HepG2 (cell line): Measurements from ENCODE around the gene L3MBTL3. TPM values are rescaled to one million over a fixed set of nuclear protein-coding genes. Genes with fewer than 3 reads are reported as not detected.

Experiments
- ATAC-seq: fragments of 200-7000 bp; cut with Tn5 transposase; 3 replicates; pipeline ENCODE4 v1.9.1; 2020; ENCODE audit warnings: mild to moderate bottlenecking, moderate library complexity
- BruUV-seq: library from RNA; stranded (reverse); fragments of 400-500 nt; replicated peaks from 2 replicates; lab custom pipeline; 2021; lab: Mats Ljungman, UMichigan
- CTCF ChIA-PET: fragments of 300-600 bp; formaldehyde crosslinking; extraction: SDS; loops from one replicate; lab custom pipeline; 2021; ENCODE audit warnings: low total read pairs, inconsistent platforms, low intra/inter-chr PET ratio; lab: Yijun Ruan, JAX
- POLR2A ChIA-PET: fragments of 350-600 bp; sonication (Branson Sonifier 250); formaldehyde crosslinking; loops from one replicate; lab custom pipeline; 2020; ENCODE audit warnings: antibody characterized with exemption, inconsistent platforms; lab: Yijun Ruan, JAX
- DNase-seq: peaks from one replicate; pipeline ENCODE4 v3.0.0-alpha.2; 2015; ENCODE audit warnings: low spot score
- FAIRE-seq: peaks from 3 replicates; lab custom pipeline; 2011; peaks lifted over from hg19 to GRCh38; lab: Jason Lieb, UNC
- H2AFZ ChIP-seq: one replicate; pipeline ENCODE4 v1.6.1; 2011; ENCODE audit warnings: low read length, inconsistent platforms
- H3K27ac ChIP-seq: fragments of 300-600 bp; 3 replicates; pipeline ENCODE4 v1.8.0; 2011; ENCODE audit warnings: mixed run types, mild to moderate bottlenecking, mixed read lengths, low read length, inconsistent platforms; ENCODE audit not compliant: insufficient read depth; ENCODE audit errors: extremely low read length
- H3K27me3 ChIP-seq, 2 experiments: fragments of 200-600 bp in 1 of 2; 2 replicates in 1 of 2; 3 replicates in 1 of 2; pipeline versions ENCODE4 v1.6.0 to v1.8.0; 2011; ENCODE audit warnings: low read length in 2 of 2, mild to moderate bottlenecking in 2 of 2, moderate library complexity in 2 of 2, inconsistent platforms in 1 of 2; ENCODE audit not compliant: insufficient read depth in 2 of 2, control insufficient read depth in 1 of 2
- H3K36me3 ChIP-seq, 2 experiments: fragments of 200-600 bp in 1 of 2; replicated peaks in 1 of 2; 2 replicates in 1 of 2; 3 replicates in 1 of 2; pipeline versions ENCODE4 v1.5.1 to v1.8.0; 2011; ENCODE audit warnings: low read length in 2 of 2, inconsistent platforms in 1 of 2; ENCODE audit not compliant: insufficient read depth in 2 of 2, control insufficient read depth in 1 of 2
- H3K4me1 ChIP-seq: 2 replicates; pipeline ENCODE4 v1.5.1; 2012; ENCODE audit warnings: low read length, inconsistent platforms; ENCODE audit not compliant: insufficient read depth
- H3K4me2 ChIP-seq: 2 replicates; pipeline ENCODE4 v1.6.0; 2011; ENCODE audit warnings: low read depth, low read length, inconsistent platforms
- H3K4me3 ChIP-seq, 3 experiments: fragments of 200-600 bp in 1 of 3; sonication (generic), shearing (Covaris generic) in 1 of 3; replicated peaks in 1 of 3; 2 replicates each; pipeline ENCODE4 v1.5.1; 2011 to 2016; ENCODE audit warnings: low read length in 3 of 3, inconsistent platforms in 2 of 3, low read depth in 2 of 3, mild to moderate bottlenecking in 2 of 3, control low read depth in 1 of 3, mixed read lengths in 1 of 3; ENCODE audit not compliant: insufficient read depth in 1 of 3
- H3K79me2 ChIP-seq: one replicate; pipeline ENCODE4 v1.6.1; 2011; ENCODE audit warnings: low read length, inconsistent platforms; ENCODE audit not compliant: insufficient read depth
- H3K9ac ChIP-seq: 2 replicates; pipeline ENCODE4 v1.6.0; 2011; ENCODE audit warnings: mild to moderate bottlenecking, low read depth, low read length, inconsistent platforms; ENCODE audit not compliant: insufficient read depth
- H3K9me3 ChIP-seq: 2 replicates; pipeline ENCODE4 v1.5.1; 2012; ENCODE audit warnings: mild to moderate bottlenecking, low read length
- H4K20me1 ChIP-seq: 2 replicates; pipeline ENCODE4 v1.6.0; 2011; ENCODE audit warnings: inconsistent platforms, mild to moderate bottlenecking, low read length, moderate library complexity; ENCODE audit not compliant: insufficient read depth
- SOX6 ChIP-seq, 2 experiments: fragments of 450-650 bp in 1 of 2; sonication (generic) in 1 of 2; formaldehyde crosslinking in 1 of 2; IDR thresholded peaks; 2 replicates each; pipeline versions ENCODE4 v1.4.0 to v1.6.1; 2017 to 2020; ENCODE audit warnings: antibody characterized with exemption in 1 of 2, mild to moderate bottlenecking in 1 of 2, missing genetic modification reagents in 1 of 2
- SRY ChIP-seq: sonication (generic); formaldehyde crosslinking; IDR thresholded peaks from 2 replicates; pipeline ENCODE4 v1.8.0; 2022; ENCODE audit warnings: mild to moderate bottlenecking, missing genetic modification reagents
- TOE1 ChIP-seq: sonication (generic); formaldehyde crosslinking; IDR thresholded peaks from 2 replicates; pipeline ENCODE4 v1.4.0; 2020; ENCODE audit warnings: mild to moderate bottlenecking, missing genetic modification reagents
- ZNF496 ChIP-seq: sonication (generic); formaldehyde crosslinking; IDR thresholded peaks from 2 replicates; pipeline ENCODE4 v1.8.1; 2023; ENCODE audit warnings: mild to moderate bottlenecking, moderate library complexity, missing genetic modification reagents; ENCODE audit not compliant: insufficient replicate concordance
- WGBS: methylation state at CpG from one replicate; pipeline ENCODE4 v1.1.6; 2017; ENCODE audit warnings: low lambda C conversion rate; 5-methylcytosine and 5-hydroxymethylcytosine counted together
- in situ Hi-C: cut with HindIII; loops from 2 replicates; pipeline ENCODE4 v1.10.0; 2017; ENCODE audit warnings: low pct_unique_long_range_greater_than_20kb; ENCODE audit not compliant: extremely low pct_ligation_motif_present
- intact Hi-C: fragments of 100-400 bp; cut with micrococcal nuclease; formaldehyde crosslinking; loops from one replicate; pipeline ENCODE4 v1.10.0; 2022; ENCODE audit not compliant: unreplicated experiment
- polyA plus RNA-seq, 8 experiments: library from polyadenylated mRNA; depleted of rRNA in 3 of 8; stranded (reverse) in 7 of 8; unstranded in 1 of 8; fragments of >200 nt; fragmentation: Illumina TruSeq in 4 of 8; extraction: Trizol in 4 of 8; gene quantifications; 2 replicates each; pipeline versions ENCODE4 v1.2.1 to v1.2.3, GENCODE V29; 2011 to 2016; ENCODE audit warnings: low read depth in 4 of 8, missing spikeins in 1 of 8, mixed read lengths in 1 of 8; ENCODE audit not compliant: insufficient read depth in 1 of 8
- total RNA-seq, 5 experiments: library from RNA; depleted of rRNA; stranded (reverse); fragments of >200 nt; fragmentation: Illumina TruSeq; extraction: Trizol; gene quantifications; 2 replicates each; pipeline ENCODE4 v1.2.3, GENCODE V29; 2016; ENCODE audit warnings: low read depth in 1 of 5
- TF ChIP-seq, protein P1 (sequence below): sonication (generic); formaldehyde crosslinking; IDR thresholded peaks from 2 replicates; pipeline ENCODE4 v1.5.0; 2020; ENCODE audit warnings: mild to moderate bottlenecking, missing genetic modification reagents
- TF ChIP-seq, protein P2 (sequence below), 2 experiments: sonication (generic) in 1 of 2; formaldehyde crosslinking in 1 of 2; IDR thresholded peaks; 2 replicates each; pipeline versions ENCODE4 v1.6.1 to v1.9.0; 2014 to 2022; ENCODE audit warnings: antibody characterized with exemption in 1 of 2, borderline replicate concordance in 1 of 2, inconsistent platforms in 1 of 2, low read depth in 1 of 2, missing genetic modification reagents in 1 of 2
- TF ChIP-seq, protein P3 (sequence below): sonication (generic); formaldehyde crosslinking; IDR thresholded peaks from 2 replicates; pipeline ENCODE4 v1.8.0; 2022; ENCODE audit warnings: missing genetic modification reagents, mild to moderate bottlenecking, moderate library complexity, borderline replicate concordance
- TF ChIP-seq, protein P4 (sequence below): sonication (generic); formaldehyde crosslinking; IDR thresholded peaks from 2 replicates; pipeline ENCODE4 v1.4.0; 2020; ENCODE audit warnings: missing genetic modification reagents, mild to moderate bottlenecking, borderline replicate concordance

L3MBTL3 gene
- total and polyA plus RNA-seq, 2 of the 13 experiments (the other 11 are each of a cell fraction or from before 2014, with no cell fraction given) = 1.5 to 2.5 TPM

DNA sequence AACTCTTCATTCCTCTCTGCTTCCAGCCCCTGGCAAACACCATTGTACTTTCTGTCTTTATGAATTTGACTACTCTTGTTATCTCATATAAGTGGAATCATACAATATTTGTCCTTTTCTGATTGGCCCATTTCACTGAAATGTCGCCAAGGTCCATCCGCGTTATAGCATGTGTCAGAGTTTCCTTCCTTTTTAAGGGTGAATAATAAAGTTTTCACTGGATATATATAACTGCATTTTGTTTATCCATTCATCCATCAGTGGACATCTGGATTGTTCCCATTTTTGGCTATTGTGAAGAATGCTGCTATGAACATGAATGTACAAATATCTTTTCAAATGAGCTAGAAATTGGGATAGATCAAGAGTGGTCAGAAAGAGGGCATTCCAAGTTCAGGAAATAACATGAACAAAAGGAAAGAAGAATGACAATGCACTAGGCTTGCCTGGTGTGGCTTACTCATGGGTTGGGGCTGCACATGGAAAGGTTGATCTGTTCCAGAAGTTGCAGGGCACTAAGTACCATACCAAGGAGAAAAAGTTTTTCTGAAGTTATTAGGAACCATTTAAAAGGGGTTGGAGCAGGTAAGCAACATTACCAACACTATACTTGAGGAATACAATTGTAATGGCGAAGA, 10.0 kb upstream of the L3MBTL3 start:
- Histone ChIP-seq H3K36me3 (no peaks in the 10 kb centered on the region), H3K9ac (no peak overlapping the region), H3K27me3 (peaks cover 0 to 3% of the 10 kb centered on the region in 2 experiments; a peak in 1 of 5 replicates), H3K4me3 (no peak overlapping the region), H3K4me1 (no peaks in the 10 kb centered on the region), H3K4me2 (no peak overlapping the region), H3K79me2 (no peaks in the 10 kb centered on the region), H3K27ac (no peak overlapping the region), H2AFZ (no peak overlapping the region), H4K20me1 (no peaks in the 10 kb centered on the region; the same call in 1 of the 2 replicates), H3K9me3 (no peaks in the 10 kb centered on the region)
- ChIA-PET POLR2A (no interaction called here), CTCF (no interaction called here)
- no peak for FAIRE-seq
- intact Hi-C loops = no loop called here
- 34% methylated on average over 4 of the region's 4 CpGs for WGBS
- no peak for DNase-seq
- ATAC-seq = no peak
- BruUV-seq = no TSS peak
- in situ Hi-C loops = no loop called here
- TF ChIP-seq, protein P1, sequence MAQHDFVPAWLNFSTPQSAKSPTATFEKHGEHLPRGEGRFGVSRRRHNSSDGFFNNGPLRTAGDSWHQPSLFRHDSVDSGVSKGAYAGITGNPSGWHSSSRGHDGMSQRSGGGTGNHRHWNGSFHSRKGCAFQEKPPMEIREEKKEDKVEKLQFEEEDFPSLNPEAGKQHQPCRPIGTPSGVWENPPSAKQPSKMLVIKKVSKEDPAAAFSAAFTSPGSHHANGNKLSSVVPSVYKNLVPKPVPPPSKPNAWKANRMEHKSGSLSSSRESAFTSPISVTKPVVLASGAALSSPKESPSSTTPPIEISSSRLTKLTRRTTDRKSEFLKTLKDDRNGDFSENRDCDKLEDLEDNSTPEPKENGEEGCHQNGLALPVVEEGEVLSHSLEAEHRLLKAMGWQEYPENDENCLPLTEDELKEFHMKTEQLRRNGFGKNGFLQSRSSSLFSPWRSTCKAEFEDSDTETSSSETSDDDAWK (CRISPR knock-in tag) = no peak
- TF ChIP-seq, protein P2, sequence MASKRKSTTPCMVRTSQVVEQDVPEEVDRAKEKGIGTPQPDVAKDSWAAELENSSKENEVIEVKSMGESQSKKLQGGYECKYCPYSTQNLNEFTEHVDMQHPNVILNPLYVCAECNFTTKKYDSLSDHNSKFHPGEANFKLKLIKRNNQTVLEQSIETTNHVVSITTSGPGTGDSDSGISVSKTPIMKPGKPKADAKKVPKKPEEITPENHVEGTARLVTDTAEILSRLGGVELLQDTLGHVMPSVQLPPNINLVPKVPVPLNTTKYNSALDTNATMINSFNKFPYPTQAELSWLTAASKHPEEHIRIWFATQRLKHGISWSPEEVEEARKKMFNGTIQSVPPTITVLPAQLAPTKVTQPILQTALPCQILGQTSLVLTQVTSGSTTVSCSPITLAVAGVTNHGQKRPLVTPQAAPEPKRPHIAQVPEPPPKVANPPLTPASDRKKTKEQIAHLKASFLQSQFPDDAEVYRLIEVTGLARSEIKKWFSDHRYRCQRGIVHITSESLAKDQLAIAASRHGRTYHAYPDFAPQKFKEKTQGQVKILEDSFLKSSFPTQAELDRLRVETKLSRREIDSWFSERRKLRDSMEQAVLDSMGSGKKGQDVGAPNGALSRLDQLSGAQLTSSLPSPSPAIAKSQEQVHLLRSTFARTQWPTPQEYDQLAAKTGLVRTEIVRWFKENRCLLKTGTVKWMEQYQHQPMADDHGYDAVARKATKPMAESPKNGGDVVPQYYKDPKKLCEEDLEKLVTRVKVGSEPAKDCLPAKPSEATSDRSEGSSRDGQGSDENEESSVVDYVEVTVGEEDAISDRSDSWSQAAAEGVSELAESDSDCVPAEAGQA (IDR thresholded peaks at IDR 0.05; ENCODE audit: low read depth) = no peak
- TF ChIP-seq, protein P2 (CRISPR knock-in tag; IDR thresholded peaks at IDR 0.05; ENCODE audit: borderline replicate concordance) = no peak
- TF ChIP-seq SOX6 (IDR thresholded peaks at IDR 0.05) (no peak), SOX6 (CRISPR knock-in tag; IDR thresholded peaks at IDR 0.05) (no peak), SRY (CRISPR knock-in tag) (no peak), TOE1 (CRISPR knock-in tag) (no peak), ZNF496 (CRISPR knock-in tag) (no peak)
- TF ChIP-seq, protein P3, sequence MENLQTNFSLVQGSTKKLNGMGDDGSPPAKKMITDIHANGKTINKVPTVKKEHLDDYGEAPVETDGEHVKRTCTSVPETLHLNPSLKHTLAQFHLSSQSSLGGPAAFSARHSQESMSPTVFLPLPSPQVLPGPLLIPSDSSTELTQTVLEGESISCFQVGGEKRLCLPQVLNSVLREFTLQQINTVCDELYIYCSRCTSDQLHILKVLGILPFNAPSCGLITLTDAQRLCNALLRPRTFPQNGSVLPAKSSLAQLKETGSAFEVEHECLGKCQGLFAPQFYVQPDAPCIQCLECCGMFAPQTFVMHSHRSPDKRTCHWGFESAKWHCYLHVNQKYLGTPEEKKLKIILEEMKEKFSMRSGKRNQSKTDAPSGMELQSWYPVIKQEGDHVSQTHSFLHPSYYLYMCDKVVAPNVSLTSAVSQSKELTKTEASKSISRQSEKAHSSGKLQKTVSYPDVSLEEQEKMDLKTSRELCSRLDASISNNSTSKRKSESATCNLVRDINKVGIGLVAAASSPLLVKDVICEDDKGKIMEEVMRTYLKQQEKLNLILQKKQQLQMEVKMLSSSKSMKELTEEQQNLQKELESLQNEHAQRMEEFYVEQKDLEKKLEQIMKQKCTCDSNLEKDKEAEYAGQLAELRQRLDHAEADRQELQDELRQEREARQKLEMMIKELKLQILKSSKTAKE (CRISPR knock-in tag) = no peak
- TF ChIP-seq, protein P4, sequence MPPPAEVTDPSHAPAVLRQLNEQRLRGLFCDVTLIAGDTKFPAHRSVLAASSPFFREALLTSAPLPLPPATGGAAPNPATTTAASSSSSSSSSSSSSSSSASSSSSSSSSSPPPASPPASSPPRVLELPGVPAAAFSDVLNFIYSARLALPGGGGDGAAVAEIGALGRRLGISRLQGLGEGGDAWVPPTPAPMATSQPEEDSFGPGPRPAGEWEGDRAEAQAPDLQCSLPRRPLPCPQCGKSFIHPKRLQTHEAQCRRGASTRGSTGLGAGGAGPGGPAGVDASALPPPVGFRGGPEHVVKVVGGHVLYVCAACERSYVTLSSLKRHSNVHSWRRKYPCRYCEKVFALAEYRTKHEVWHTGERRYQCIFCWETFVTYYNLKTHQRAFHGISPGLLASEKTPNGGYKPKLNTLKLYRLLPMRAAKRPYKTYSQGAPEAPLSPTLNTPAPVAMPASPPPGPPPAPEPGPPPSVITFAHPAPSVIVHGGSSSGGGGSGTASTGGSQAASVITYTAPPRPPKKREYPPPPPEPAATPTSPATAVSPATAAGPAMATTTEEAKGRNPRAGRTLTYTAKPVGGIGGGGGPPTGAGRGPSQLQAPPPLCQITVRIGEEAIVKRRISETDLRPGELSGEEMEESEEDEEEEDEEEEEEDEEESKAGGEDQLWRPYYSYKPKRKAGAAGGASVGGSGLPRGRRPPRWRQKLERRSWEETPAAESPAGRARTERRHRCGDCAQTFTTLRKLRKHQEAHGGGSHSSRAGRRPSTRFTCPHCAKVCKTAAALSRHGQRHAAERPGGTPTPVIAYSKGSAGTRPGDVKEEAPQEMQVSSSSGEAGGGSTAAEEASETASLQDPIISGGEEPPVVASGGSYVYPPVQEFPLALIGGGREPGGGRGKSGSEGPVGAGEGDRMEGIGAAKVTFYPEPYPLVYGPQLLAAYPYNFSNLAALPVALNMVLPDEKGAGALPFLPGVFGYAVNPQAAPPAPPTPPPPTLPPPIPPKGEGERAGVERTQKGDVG = no peak
